CD4-positive, alpha-beta T cell treated with Interleukin-4 for 1 hour (primary cell): Measurements from ENCODE around the gene CERS5.

Experiments
- DNase-seq, 2 donors: peaks; one replicate each; pipeline ENCODE4 v3.0.0-alpha.2; 2020 to 2022

CERS5 gene

GRCh38 chr12:50167049-50167828 is at the start of gene CERS5:
Gene CERS5 (minus strand): TSS chr12:50167369. CDS start chr12:50167297, 72 bp downstream.
- DNase-seq: peak; percentile 98

GRCh38 chr12:50215033-50215432 is 47.9 kb upstream of the CERS5 start:
- no peak for DNase-seq

GRCh38 chr12:50214018-50214417 is 46.8 kb upstream of the CERS5 start:
- DNase-seq: no peak

GRCh38 chr12:50213439-50213838 is 46.3 kb upstream of the CERS5 start:
- no peak for DNase-seq

- peak in 1 of 2 donors; percentile 29 for DNase-seq
These were observed 44.9 kb upstream of the CERS5 start for GRCh38 chr12:50212071-50212467.

- no peak for DNase-seq
These were observed 44.4 kb upstream of the CERS5 start for GRCh38 chr12:50211392-50212070.

- DNase-seq: no peak
These were observed 40.3 kb upstream of the CERS5 start for GRCh38 chr12:50207424-50207823.

GRCh38 chr12:50205648-50206047 is 38.5 kb upstream of the CERS5 start:
- DNase-seq: no peak

GRCh38 chr12:50203691-50204090 is 36.5 kb upstream of the CERS5 start:
- DNase-seq: no peak

- DNase-seq: no peak
These were observed 34.9 kb upstream of the CERS5 start for GRCh38 chr12:50201987-50202521.

- no peak for DNase-seq
These were observed 33.5 kb upstream of the CERS5 start for GRCh38 chr12:50200552-50201273.

GRCh38 chr12:50198829-50199228 is 31.7 kb upstream of the CERS5 start:
- DNase-seq: no peak

- DNase-seq: no peak
These were observed 30.1 kb upstream of the CERS5 start for GRCh38 chr12:50197297-50197727.

GRCh38 chr12:50196537-50196936 is 29.4 kb upstream of the CERS5 start:
- DNase-seq: no peak

- DNase-seq: no peak
These were observed 28.7 kb upstream of the CERS5 start for GRCh38 chr12:50195832-50196231.

- DNase-seq: no peak
These were observed 25.7 kb upstream of the CERS5 start for GRCh38 chr12:50192908-50193307.

- DNase-seq: no peak
These were observed 25.1 kb upstream of the CERS5 start for GRCh38 chr12:50192236-50192635.

- DNase-seq: no peak
These were observed 23.7 kb upstream of the CERS5 start for GRCh38 chr12:50190859-50191258.

GRCh38 chr12:50188875-50189575 is 21.9 kb upstream of the CERS5 start:
- DNase-seq: peak in 1 of 2 donors; percentile 31

GRCh38 chr12:50188241-50188781 is 21.1 kb upstream of the CERS5 start:
- DNase-seq: no peak

GRCh38 chr12:50187084-50187900 is 20.1 kb upstream of the CERS5 start:
- peak in 1 of 2 donors; percentile 27 for DNase-seq
